Activated effector memory CD4-positive, alpha-beta T cell treated with anti-CD3 and anti-CD28 coated beads, Interleukin-2, amount 50 U/mL, for 16 hours (primary cell): ENCODE measurements around the gene TYSND1.
"Not testable (repeated sequence)": the region's sequence is repeated elsewhere in the genome, so short reads cannot be mapped to it uniquely, and the experiment has no call there.

Experiments
- DNase-seq: peaks from one replicate; pipeline ENCODE4 v3.0.0-alpha.2; 2020

The TYSND1 gene

GRCh38 chr10:70163448-70163847 is 16.9 kb upstream of the TYSND1 start:
- no peak for DNase-seq

GRCh38 chr10:70162892-70163201 is 16.3 kb upstream of the TYSND1 start:
- peak; percentile 80 for DNase-seq

- no peak for DNase-seq
Observed at GRCh38 chr10:70162151-70162891, 15.8 kb upstream of the TYSND1 start.

GRCh38 chr10:70160798-70161197 is 14.3 kb upstream of the TYSND1 start:
- no peak for DNase-seq

- not testable (repeated sequence) for DNase-seq
Observed at GRCh38 chr10:70159366-70159765, 12.9 kb upstream of the TYSND1 start.

GRCh38 chr10:70158113-70158512 is 11.6 kb upstream of the TYSND1 start:
- DNase-seq = no peak

GRCh38 chr10:70155255-70155838 is 8.8 kb upstream of the TYSND1 start:
- no peak for DNase-seq

GRCh38 chr10:70148516-70148915 is 2.0 kb upstream of the TYSND1 start:
- DNase-seq = no peak

GRCh38 chr10:70147259-70147625 is 742 bp upstream of the TYSND1 start:
- DNase-seq = no peak

GRCh38 chr10:70145666-70146488 is 623 bp downstream of the TYSND1 start:
- DNase-seq = peak; percentile 90

GRCh38 chr10:70145166-70145665 is 1.3 kb downstream of the TYSND1 start:
- no peak for DNase-seq

GRCh38 chr10:70144372-70145110 is 2.0 kb downstream of the TYSND1 start:
- no peak for DNase-seq

- no peak for DNase-seq
Observed at GRCh38 chr10:70142555-70142954, 3.9 kb downstream of the TYSND1 start.

GRCh38 chr10:70140297-70140696 is 6.2 kb downstream of the TYSND1 start:
- no peak for DNase-seq

GRCh38 chr10:70139997-70140250 is 6.6 kb downstream of the TYSND1 start:
- DNase-seq = no peak

- no peak for DNase-seq
Observed at GRCh38 chr10:70139151-70139996, 7.1 kb downstream of the TYSND1 start.

GRCh38 chr10:70137927-70138883 is 8.3 kb downstream of the TYSND1 start:
- no peak for DNase-seq

- DNase-seq = no peak
Observed at GRCh38 chr10:70137135-70137534, 9.4 kb downstream of the TYSND1 start.

- no peak for DNase-seq
Observed at GRCh38 chr10:70135684-70136083, 10.8 kb downstream of the TYSND1 start.

GRCh38 chr10:70135046-70135445 is 11.5 kb downstream of the TYSND1 start:
- DNase-seq = no peak
